GM12878 (cell line): ENCODE results near the gene HLA-F.

Experiments
- CREM ChIP-seq: IDR thresholded peaks from 2 replicates; pipeline ENCODE4 v1.6.1; 2014; ENCODE audit warnings: antibody characterized with exemption, low read depth
- TF ChIP-seq, protein P1 (sequence below): fragments of 450-650 bp; IDR thresholded peaks from 2 replicates; pipeline ENCODE4 v1.6.1; 2018; ENCODE audit warnings: borderline replicate concordance, mild to moderate bottlenecking; ENCODE audit not compliant: partially characterized antibody

GRCh38 chr6:29733057-29733456 lies 9.8 kb downstream of the HLA-F start:
- TF ChIP-seq, protein P1, sequence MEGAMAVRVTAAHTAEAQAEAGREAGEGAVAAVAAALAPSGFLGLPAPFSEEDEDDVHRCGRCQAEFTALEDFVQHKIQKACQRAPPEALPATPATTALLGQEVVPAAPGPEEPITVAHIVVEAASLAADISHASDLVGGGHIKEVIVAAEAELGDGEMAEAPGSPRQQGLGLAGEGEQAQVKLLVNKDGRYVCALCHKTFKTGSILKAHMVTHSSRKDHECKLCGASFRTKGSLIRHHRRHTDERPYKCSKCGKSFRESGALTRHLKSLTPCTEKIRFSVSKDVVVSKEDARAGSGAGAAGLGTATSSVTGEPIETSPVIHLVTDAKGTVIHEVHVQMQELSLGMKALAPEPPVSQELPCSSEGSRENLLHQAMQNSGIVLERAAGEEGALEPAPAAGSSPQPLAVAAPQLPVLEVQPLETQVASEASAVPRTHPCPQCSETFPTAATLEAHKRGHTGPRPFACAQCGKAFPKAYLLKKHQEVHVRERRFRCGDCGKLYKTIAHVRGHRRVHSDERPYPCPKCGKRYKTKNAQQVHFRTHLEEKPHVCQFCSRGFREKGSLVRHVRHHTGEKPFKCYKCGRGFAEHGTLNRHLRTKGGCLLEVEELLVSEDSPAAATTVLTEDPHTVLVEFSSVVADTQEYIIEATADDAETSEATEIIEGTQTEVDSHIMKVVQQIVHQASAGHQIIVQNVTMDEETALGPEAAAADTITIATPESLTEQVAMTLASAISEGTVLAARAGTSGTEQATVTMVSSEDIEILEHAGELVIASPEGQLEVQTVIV = no peak
- no peak for TF ChIP-seq CREM
